Measurements from ENCODE around the gene CDHR1.

The CDHR1 gene

GRCh38 chr10:84181631-84182030, 12.7 kb upstream of the CDHR1 start:
- Histone ChIP-seq H3K4me3 (ENCODE audit: insufficient read length, low read depth) (no peak overlapping the region), H3K4me1 (ENCODE audit: insufficient read depth, insufficient read length) (peaks cover 6% of the 10 kb centered on the region), H3K9me3 (ENCODE audit: insufficient read depth, low read length) (no peaks in the 10 kb centered on the region; the same call in 1 of the 2 replicates), H3K27me3 (ENCODE audit: insufficient read depth, insufficient read length) (no peaks in the 10 kb centered on the region), H3K36me3 (ENCODE audit: insufficient read depth, insufficient read length, low read length) (no peaks in the 10 kb centered on the region), H3K9ac (ENCODE audit: insufficient read length, low read depth) (no peak overlapping the region)
- TF ChIP-seq SUZ12 (IDR thresholded peaks at IDR 0.05; ENCODE audit: extremely low read depth, insufficient read depth, insufficient read length): no peak
- TF ChIP-seq YY1 (IDR thresholded peaks at IDR 0.05; ENCODE audit: insufficient read depth, insufficient read length): no peak
- TF ChIP-seq ZNF274 (IDR thresholded peaks at IDR 0.05; ENCODE audit: low read depth, low read length): no peak
- DNase-seq (ENCODE audit: low read depth, low spot score): no peak

- H3K4me3 ChIP-seq (ENCODE audit: insufficient read length, low read depth): no peak overlapping the region
- no peak for TF ChIP-seq ZNF274 (IDR thresholded peaks at IDR 0.05; ENCODE audit: low read depth, low read length)
- TF ChIP-seq YY1 (IDR thresholded peaks at IDR 0.05; ENCODE audit: insufficient read depth, insufficient read length): no peak
- TF ChIP-seq SUZ12 (IDR thresholded peaks at IDR 0.05; ENCODE audit: extremely low read depth, insufficient read depth, insufficient read length): no peak
- H3K9me3 ChIP-seq (ENCODE audit: insufficient read depth, low read length): no peaks in the 10 kb centered on the region; the same call in 1 of the 2 replicates
- no peak overlapping the region for H3K9ac ChIP-seq (ENCODE audit: insufficient read length, low read depth)
- DNase-seq (ENCODE audit: low read depth, low spot score): no peak
- no peaks in the 10 kb centered on the region for H3K4me1 ChIP-seq (ENCODE audit: insufficient read depth, insufficient read length)
- H3K36me3 ChIP-seq (ENCODE audit: insufficient read depth, insufficient read length, low read length): no peaks in the 10 kb centered on the region
- no peaks in the 10 kb centered on the region for H3K27me3 ChIP-seq (ENCODE audit: insufficient read depth, insufficient read length)
Observed at GRCh38 chr10:84184517-84184916, 9.8 kb upstream of the CDHR1 start.

GRCh38 chr10:84185526-84186175, 8.7 kb upstream of the CDHR1 start:
- Histone ChIP-seq H3K9ac (ENCODE audit: insufficient read length, low read depth) (no peak overlapping the region), H3K4me3 (ENCODE audit: insufficient read length, low read depth) (no peak overlapping the region), H3K9me3 (ENCODE audit: insufficient read depth, low read length) (no peaks in the 10 kb centered on the region; the same call in 1 of the 2 replicates), H3K4me1 (ENCODE audit: insufficient read depth, insufficient read length) (no peaks in the 10 kb centered on the region), H3K27me3 (ENCODE audit: insufficient read depth, insufficient read length) (no peaks in the 10 kb centered on the region), H3K36me3 (ENCODE audit: insufficient read depth, insufficient read length, low read length) (no peaks in the 10 kb centered on the region)
- TF ChIP-seq YY1 (IDR thresholded peaks at IDR 0.05; ENCODE audit: insufficient read depth, insufficient read length): no peak
- TF ChIP-seq ZNF274 (IDR thresholded peaks at IDR 0.05; ENCODE audit: low read depth, low read length): no peak
- TF ChIP-seq SUZ12 (IDR thresholded peaks at IDR 0.05; ENCODE audit: extremely low read depth, insufficient read depth, insufficient read length): no peak
- DNase-seq (ENCODE audit: low read depth, low spot score): no peak

- no peak overlapping the region for H3K4me3 ChIP-seq (ENCODE audit: insufficient read length, low read depth)
- DNase-seq (ENCODE audit: low read depth, low spot score): no peak
- no peak for TF ChIP-seq SUZ12 (IDR thresholded peaks at IDR 0.05; ENCODE audit: extremely low read depth, insufficient read depth, insufficient read length)
- no peak for TF ChIP-seq ZNF274 (IDR thresholded peaks at IDR 0.05; ENCODE audit: low read depth, low read length)
- no peak overlapping the region for H3K9ac ChIP-seq (ENCODE audit: insufficient read length, low read depth)
- H3K4me1 ChIP-seq (ENCODE audit: insufficient read depth, insufficient read length): peaks cover 2% of the 10 kb centered on the region
- no peaks in the 10 kb centered on the region for H3K9me3 ChIP-seq (ENCODE audit: insufficient read depth, low read length)
- H3K36me3 ChIP-seq (ENCODE audit: insufficient read depth, insufficient read length, low read length): no peaks in the 10 kb centered on the region
- peaks cover 12% of the 10 kb centered on the region for H3K27me3 ChIP-seq (ENCODE audit: insufficient read depth, insufficient read length)
Observed at GRCh38 chr10:84188815-84189214, 5.5 kb upstream of the CDHR1 start.

- TF ChIP-seq SUZ12 (IDR thresholded peaks at IDR 0.05; ENCODE audit: extremely low read depth, insufficient read depth, insufficient read length): no peak
- no peak for TF ChIP-seq ZNF274 (IDR thresholded peaks at IDR 0.05; ENCODE audit: low read depth, low read length)
- no peak for TF ChIP-seq YY1 (IDR thresholded peaks at IDR 0.05; ENCODE audit: insufficient read depth, insufficient read length)
- H3K27me3 ChIP-seq (ENCODE audit: insufficient read depth, insufficient read length): peaks cover 28% of the 10 kb centered on the region
- no peak overlapping the region for H3K4me3 ChIP-seq (ENCODE audit: insufficient read length, low read depth)
- no peaks in the 10 kb centered on the region for H3K36me3 ChIP-seq (ENCODE audit: insufficient read depth, insufficient read length, low read length)
- DNase-seq (ENCODE audit: low read depth, low spot score): no peak
- H3K4me1 ChIP-seq (ENCODE audit: insufficient read depth, insufficient read length): peaks cover 5% of the 10 kb centered on the region
- no peak overlapping the region for H3K9ac ChIP-seq (ENCODE audit: insufficient read length, low read depth)
- H3K9me3 ChIP-seq (ENCODE audit: insufficient read depth, low read length): no peaks in the 10 kb centered on the region
Observed at GRCh38 chr10:84190621-84191020, 3.7 kb upstream of the CDHR1 start.

GRCh38 chr10:84191106-84191505, 3.2 kb upstream of the CDHR1 start:
- Histone ChIP-seq H3K36me3 (ENCODE audit: insufficient read depth, insufficient read length, low read length) (no peaks in the 10 kb centered on the region), H3K27me3 (ENCODE audit: insufficient read depth, insufficient read length) (peaks cover 28% of the 10 kb centered on the region), H3K4me1 (ENCODE audit: insufficient read depth, insufficient read length) (peaks cover 6% of the 10 kb centered on the region), H3K4me3 (ENCODE audit: insufficient read length, low read depth) (no peak overlapping the region), H3K9me3 (ENCODE audit: insufficient read depth, low read length) (no peaks in the 10 kb centered on the region), H3K9ac (ENCODE audit: insufficient read length, low read depth) (no peak overlapping the region)
- TF ChIP-seq ZNF274 (IDR thresholded peaks at IDR 0.05; ENCODE audit: low read depth, low read length) (no peak), SUZ12 (IDR thresholded peaks at IDR 0.05; ENCODE audit: extremely low read depth, insufficient read depth, insufficient read length) (no peak), YY1 (IDR thresholded peaks at IDR 0.05; ENCODE audit: insufficient read depth, insufficient read length) (no peak)
- DNase-seq (ENCODE audit: low read depth, low spot score): no peak

GRCh38 chr10:84193327-84193726, 1.0 kb upstream of the CDHR1 start:
- DNase-seq (ENCODE audit: low read depth, low spot score): no peak
- Histone ChIP-seq H3K27me3 (ENCODE audit: insufficient read depth, insufficient read length) (peaks cover 28% of the 10 kb centered on the region), H3K9me3 (ENCODE audit: insufficient read depth, low read length) (no peaks in the 10 kb centered on the region), H3K9ac (ENCODE audit: insufficient read length, low read depth) (no peak overlapping the region), H3K36me3 (ENCODE audit: insufficient read depth, insufficient read length, low read length) (no peaks in the 10 kb centered on the region), H3K4me3 (ENCODE audit: insufficient read length, low read depth) (no peak overlapping the region), H3K4me1 (ENCODE audit: insufficient read depth, insufficient read length) (peaks cover 6% of the 10 kb centered on the region)
- no peak for TF ChIP-seq YY1 (IDR thresholded peaks at IDR 0.05; ENCODE audit: insufficient read depth, insufficient read length)
- no peak for TF ChIP-seq SUZ12 (IDR thresholded peaks at IDR 0.05; ENCODE audit: extremely low read depth, insufficient read depth, insufficient read length)
- no peak for TF ChIP-seq ZNF274 (IDR thresholded peaks at IDR 0.05; ENCODE audit: low read depth, low read length)

All from NT2/D1 (cell line).